Testis (tissue), 2 donors: ENCODE measurements around the gene RABGAP1L.

ENCODE experiments used
- CTCF ChIP-seq, 3 experiments: fragments of 450-650 bp in 2 of 3; fragments of 200-600 bp in 1 of 3; sonication (generic) in 1 of 3; IDR thresholded peaks; one replicate each; pipeline ENCODE4 v1.5.1; 2016 to 2019; ENCODE audit warnings: antibody characterized with exemption in 3 of 3, mild to moderate bottlenecking in 2 of 3, moderate library complexity in 1 of 3
- POLR2A ChIP-seq: fragments of 450-650 bp; IDR thresholded peaks from one replicate; pipeline ENCODE4 v1.6.1; 2017; ENCODE audit warnings: antibody characterized with exemption, mild to moderate bottlenecking, moderate library complexity

- TF ChIP-seq CTCF (IDR thresholded peaks at IDR 0.05) = no peak
- TF ChIP-seq POLR2A = no peak
Measured at GRCh38 chr1:174225499-174226204, 66.3 kb downstream of the RABGAP1L start.
